Amniotic stem cell (primary cell): ENCODE data around the gene PINK1.
"Not testable (repeated sequence)": the region's sequence is repeated elsewhere in the genome, so short reads cannot be mapped to it uniquely, and the experiment has no call there.

Experiments
- DNase-seq: peaks from one replicate; lab custom pipeline; 2025; lab: John Stamatoyannopoulos, UW

PINK1 gene

DNA sequence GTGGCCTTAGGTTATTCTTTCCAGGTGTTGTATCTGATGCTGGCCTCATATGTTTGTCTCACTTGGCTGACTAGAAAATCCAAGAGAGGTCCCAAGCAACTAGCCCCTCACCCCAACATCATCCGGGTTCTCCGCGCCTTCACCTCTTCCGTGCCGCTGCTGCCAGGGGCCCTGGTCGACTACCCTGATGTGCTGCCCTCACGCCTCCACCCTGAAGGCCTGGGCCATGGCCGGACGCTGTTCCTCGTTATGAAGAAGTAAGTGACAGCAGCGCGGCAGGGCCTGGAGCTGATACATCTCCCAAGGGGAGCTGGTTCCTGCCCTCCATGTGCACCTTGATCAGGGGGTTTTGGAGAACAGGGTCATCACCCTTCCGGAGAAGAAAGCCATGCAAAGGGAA is 11.2 kb downstream of the PINK1 start:
- DNase-seq, result no peak

DNA sequence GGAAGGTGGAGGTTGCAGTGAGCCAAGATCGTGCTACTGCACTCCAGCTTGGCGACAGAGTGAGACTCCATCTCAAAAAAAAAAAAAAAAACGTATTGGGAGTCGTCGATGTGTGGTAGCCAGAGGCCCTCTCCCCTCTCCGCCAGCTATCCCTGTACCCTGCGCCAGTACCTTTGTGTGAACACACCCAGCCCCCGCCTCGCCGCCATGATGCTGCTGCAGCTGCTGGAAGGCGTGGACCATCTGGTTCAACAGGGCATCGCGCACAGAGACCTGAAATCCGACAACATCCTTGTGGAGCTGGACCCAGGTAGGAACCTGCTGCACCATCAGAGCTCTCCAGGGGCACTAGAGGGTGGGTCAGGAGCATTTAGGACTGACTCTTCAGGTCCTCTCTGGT is 12.2 kb downstream of the PINK1 start:
- no peak for DNase-seq

- DNase-seq, result no peak
Measured at GRCh38 chr1:20648438-20648837, 15.2 kb downstream of the PINK1 start.

GRCh38 chr1:20648946-20649345 is 15.7 kb downstream of the PINK1 start:
- no peak for DNase-seq

- DNase-seq, result no peak
Measured at GRCh38 chr1:20652300-20652699, 19.0 kb downstream of the PINK1 start.

GRCh38 chr1:20654104-20654690 is 20.9 kb downstream of the PINK1 start:
- no peak for DNase-seq

- no peak for DNase-seq
Measured at GRCh38 chr1:20657024-20657423, 23.8 kb downstream of the PINK1 start.

GRCh38 chr1:20658166-20658915 is 25.1 kb downstream of the PINK1 start:
- no peak for DNase-seq

- no peak for DNase-seq
Measured at GRCh38 chr1:20660363-20660762, 27.1 kb downstream of the PINK1 start.

DNA sequence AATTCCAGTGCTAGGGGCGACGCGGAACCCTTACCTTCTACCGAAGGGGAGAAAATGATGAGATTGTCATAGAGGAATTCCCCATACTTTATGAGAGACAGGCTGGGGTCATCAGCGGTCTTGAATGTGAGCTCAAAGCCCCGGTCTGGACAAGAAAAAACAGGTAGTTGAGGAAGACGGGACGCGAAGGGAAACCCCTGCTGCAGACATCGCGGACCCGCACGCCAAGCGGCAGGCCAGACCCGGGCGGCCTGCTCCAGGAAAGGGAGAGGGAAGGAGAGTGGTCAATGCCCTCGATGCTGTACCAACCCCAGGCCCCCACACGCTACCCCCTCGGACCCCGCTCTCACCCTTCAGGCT is 27.6 kb downstream of the PINK1 start:
- no peak for DNase-seq

GRCh38 chr1:20661207-20662109 is 28.2 kb downstream of the PINK1 start, which contains the start of gene DDOST:
Gene DDOST, minus strand, starts transcription at chr1:20661369. Its CDS starts 19 bp downstream, at chr1:20661350.
- peak; percentile 93 for DNase-seq

GRCh38 chr1:20662110-20662475 is 28.8 kb downstream of the PINK1 start:
- no peak for DNase-seq

DNA sequence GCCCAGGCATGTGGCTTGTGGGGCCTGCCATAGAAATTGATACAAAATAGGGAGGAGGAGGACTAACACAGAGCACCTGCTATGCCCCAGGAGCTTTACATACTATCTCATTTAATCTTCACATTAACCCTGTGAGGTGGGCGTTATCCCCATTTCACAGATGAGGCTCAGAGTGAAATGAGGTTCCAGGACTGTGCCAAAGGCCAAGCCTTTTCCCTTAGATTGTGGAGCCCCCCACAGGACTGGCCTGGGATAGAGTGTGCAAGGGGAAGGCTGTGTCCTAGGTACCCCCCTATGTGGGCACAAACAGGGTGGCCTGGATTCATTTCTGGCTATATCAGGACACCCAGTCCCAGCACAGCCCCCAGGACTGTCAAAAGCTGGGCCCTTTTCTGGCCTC is 30.1 kb downstream of the PINK1 start:
- DNase-seq, result no peak

DNA sequence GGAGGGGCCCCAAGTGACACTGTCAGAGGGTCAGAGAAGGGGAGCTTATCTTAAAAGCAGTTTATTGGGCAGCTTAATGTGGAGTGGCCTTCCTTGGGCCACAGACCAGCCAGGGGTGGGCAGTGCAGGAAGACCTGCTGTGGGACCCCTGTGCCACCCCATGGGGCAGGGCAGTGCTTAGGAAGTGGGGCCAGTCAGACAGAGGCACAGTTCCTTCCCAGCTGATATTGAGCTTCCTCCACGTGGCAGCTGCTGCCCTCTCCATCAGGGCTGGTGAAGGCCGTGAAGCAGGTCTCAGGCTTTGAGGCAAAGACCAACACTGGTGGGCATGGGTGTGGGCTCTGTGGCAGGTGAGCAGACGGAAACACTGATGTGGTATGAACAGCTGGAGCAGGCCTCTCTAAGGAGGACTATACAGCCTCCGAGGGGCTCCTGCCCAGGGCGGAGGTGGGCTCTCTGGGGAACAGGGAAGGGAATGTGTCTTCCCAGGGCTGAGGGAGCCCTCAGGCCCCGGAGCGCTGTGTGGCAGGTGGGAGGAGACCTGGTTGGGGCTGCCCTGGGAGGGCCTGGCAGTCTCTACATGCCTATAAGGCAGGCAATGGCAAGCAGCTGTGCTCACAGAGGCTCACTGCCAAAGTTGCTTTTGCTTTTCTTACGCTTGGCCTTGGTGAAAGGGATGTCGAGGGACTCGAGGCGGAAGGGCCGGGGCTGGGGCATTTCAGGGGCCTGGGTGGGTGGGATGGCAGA is 30.9 kb downstream of the PINK1 start:
- no peak for DNase-seq

DNA sequence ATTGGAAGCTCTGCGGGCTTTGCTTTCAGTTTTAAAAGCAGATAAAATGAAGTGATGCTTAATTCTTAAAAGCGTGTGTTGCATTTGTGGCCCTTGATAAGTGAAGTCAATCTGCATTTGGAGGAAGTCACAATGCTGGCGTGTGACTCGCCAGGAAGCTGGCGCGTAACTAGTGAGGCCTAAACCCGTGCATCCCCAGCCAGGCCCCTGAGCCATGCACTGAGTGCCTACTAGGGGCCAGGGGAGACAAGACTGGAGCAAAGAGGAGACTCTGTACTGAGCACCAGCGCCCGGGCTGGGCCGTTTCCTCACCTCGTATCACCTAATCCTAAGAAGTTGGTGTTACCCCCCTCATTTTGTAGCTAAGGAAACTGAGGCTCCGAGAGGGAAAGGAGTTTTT is 32.5 kb downstream of the PINK1 start:
- no peak for DNase-seq

GRCh38 chr1:20666146-20666545 is 32.9 kb downstream of the PINK1 start:
- DNase-seq, result no peak

GRCh38 chr1:20666804-20667203 is 33.5 kb downstream of the PINK1 start:
- DNase-seq, result no peak

- DNase-seq, result no peak
Measured at GRCh38 chr1:20668581-20668980, 35.3 kb downstream of the PINK1 start.

GRCh38 chr1:20670936-20671335 is 37.7 kb downstream of the PINK1 start:
- no peak for DNase-seq

DNA sequence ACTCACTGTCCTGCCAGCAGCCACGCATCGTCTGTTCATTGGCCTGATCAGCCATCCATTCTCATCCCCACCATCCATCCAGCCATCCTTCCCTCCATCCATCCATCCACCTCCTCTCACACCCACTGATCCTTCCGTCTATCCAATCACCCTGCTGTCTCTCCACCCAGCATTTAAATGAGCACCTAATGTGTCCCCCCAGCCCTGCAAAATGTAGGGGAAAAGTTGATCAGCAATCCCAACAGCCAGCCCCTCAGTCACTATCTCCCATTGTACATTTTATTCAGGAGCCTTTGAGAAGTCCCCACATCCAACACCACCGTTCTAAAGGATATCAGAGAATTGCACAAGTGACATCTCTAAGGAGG is 39.0 kb downstream of the PINK1 start:
- DNase-seq, result no peak

- DNase-seq, result not testable (repeated sequence)
Measured at GRCh38 chr1:20673626-20674025, 40.4 kb downstream of the PINK1 start.

- DNase-seq, result no peak
Measured at GRCh38 chr1:20678599-20678998, 45.3 kb downstream of the PINK1 start.
